MCF 10A (cell line): ENCODE measurements around the gene ITGA3. TPM values are rescaled to one million over a fixed set of nuclear protein-coding genes. Genes with fewer than 3 reads are reported as not detected.

ENCODE experiments used
- BruUV-seq: library from RNA; stranded (reverse); fragments of 400-500 nt; replicated peaks from 2 replicates; lab custom pipeline; 2021; lab: Mats Ljungman, UMichigan
- CTCF ChIA-PET: fragments of 300-600 bp; sonication (Branson Sonifier 250); formaldehyde crosslinking; extraction: SDS; loops from one replicate; lab custom pipeline; 2021; ENCODE audit warnings: antibody characterized with exemption, inconsistent platforms; lab: Yijun Ruan, JAX
- POLR2A ChIA-PET: fragments of 300-600, 350-650 bp; sonication (Branson Sonifier 250); formaldehyde crosslinking; extraction: SDS; loops from one replicate; lab custom pipeline; 2020; ENCODE audit warnings: antibody characterized with exemption, inconsistent platforms; lab: Yijun Ruan, JAX
- DNase-seq: peaks from one replicate; pipeline ENCODE4 v3.0.0-alpha.2; 2018; ENCODE audit not compliant: unreplicated experiment
- H3K27ac Mint-ChIP-seq: one replicate; pipeline ENCODE4 v1.8.0; 2022; ENCODE audit warnings: mild to moderate bottlenecking, low read depth, mixed read lengths; ENCODE audit not compliant: unreplicated experiment
- H3K27me3 Mint-ChIP-seq: one replicate; pipeline ENCODE4 v1.8.0; 2022; ENCODE audit warnings: mixed read lengths; ENCODE audit not compliant: insufficient read depth, unreplicated experiment
- H3K36me3 Mint-ChIP-seq: one replicate; pipeline ENCODE4 v1.8.0; 2022; ENCODE audit warnings: mild to moderate bottlenecking, moderate library complexity, mixed read lengths; ENCODE audit not compliant: insufficient read depth, unreplicated experiment
- H3K4me1 Mint-ChIP-seq: one replicate; pipeline ENCODE4 v1.8.0; 2022; ENCODE audit warnings: mixed read lengths; ENCODE audit not compliant: insufficient read depth, unreplicated experiment
- H3K4me3 Mint-ChIP-seq: one replicate; pipeline ENCODE4 v1.8.0; 2022; ENCODE audit warnings: mild to moderate bottlenecking, moderate library complexity, mixed read lengths; ENCODE audit not compliant: unreplicated experiment
- H3K9me3 Mint-ChIP-seq: one replicate; pipeline ENCODE4 v1.8.0; 2022; ENCODE audit warnings: mixed read lengths; ENCODE audit not compliant: unreplicated experiment
- intact Hi-C: fragments of 100-400 bp; cut with micrococcal nuclease; formaldehyde crosslinking; loops from 2 replicates; pipeline ENCODE4 v1.14.1; 2022
- total RNA-seq: library from RNA; stranded (reverse); gene quantifications from 2 replicates; pipeline ENCODE4 v1.2.3, GENCODE V29; 2022
- TF ChIP-seq, protein P1 (sequence below): fragments of 200-600 bp; IDR thresholded peaks from one replicate; pipeline ENCODE4 v1.8.0; 2022; ENCODE audit warnings: antibody characterized with exemption, mild to moderate bottlenecking; ENCODE audit not compliant: unreplicated experiment

The ITGA3 gene
- total RNA-seq, 1 experiment from 2014 or later = 588 TPM

- peaks cover 33% of the 10 kb centered on the region for H3K4me1 Mint-ChIP-seq
- H3K27me3 Mint-ChIP-seq = no peaks in the 10 kb centered on the region
These were observed 22.6 kb upstream of the ITGA3 start for GRCh38 chr17:50033316-50033715.

GRCh38 chr17:50034498-50035364 is 21.2 kb upstream of the ITGA3 start:
- Mint-ChIP-seq H3K27ac (no peak overlapping the region), H3K4me1 (peaks cover 27% of the 10 kb centered on the region), H3K4me3 (no peak overlapping the region), H3K36me3 (no peaks in the 10 kb centered on the region), H3K9me3 (no peaks in the 10 kb centered on the region), H3K27me3 (no peaks in the 10 kb centered on the region)
- TF ChIP-seq, protein P1, sequence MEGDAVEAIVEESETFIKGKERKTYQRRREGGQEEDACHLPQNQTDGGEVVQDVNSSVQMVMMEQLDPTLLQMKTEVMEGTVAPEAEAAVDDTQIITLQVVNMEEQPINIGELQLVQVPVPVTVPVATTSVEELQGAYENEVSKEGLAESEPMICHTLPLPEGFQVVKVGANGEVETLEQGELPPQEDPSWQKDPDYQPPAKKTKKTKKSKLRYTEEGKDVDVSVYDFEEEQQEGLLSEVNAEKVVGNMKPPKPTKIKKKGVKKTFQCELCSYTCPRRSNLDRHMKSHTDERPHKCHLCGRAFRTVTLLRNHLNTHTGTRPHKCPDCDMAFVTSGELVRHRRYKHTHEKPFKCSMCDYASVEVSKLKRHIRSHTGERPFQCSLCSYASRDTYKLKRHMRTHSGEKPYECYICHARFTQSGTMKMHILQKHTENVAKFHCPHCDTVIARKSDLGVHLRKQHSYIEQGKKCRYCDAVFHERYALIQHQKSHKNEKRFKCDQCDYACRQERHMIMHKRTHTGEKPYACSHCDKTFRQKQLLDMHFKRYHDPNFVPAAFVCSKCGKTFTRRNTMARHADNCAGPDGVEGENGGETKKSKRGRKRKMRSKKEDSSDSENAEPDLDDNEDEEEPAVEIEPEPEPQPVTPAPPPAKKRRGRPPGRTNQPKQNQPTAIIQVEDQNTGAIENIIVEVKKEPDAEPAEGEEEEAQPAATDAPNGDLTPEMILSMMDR = no peak
- ChIA-PET CTCF (interaction anchor here (0.7 kb wide), 2 partner anchors 45 to 167 kb away, joined by 3 read pairs; no protein-coding TSS in a partner anchor), POLR2A (interaction anchor here (0.9 to 15.8 kb wide), 3 partner anchors 12 to 28 kb away, joined by 3 to 329 read pairs (median 4); partner anchors contain the start of gene ITGA3)
- DNase-seq = no peak
- intact Hi-C loops = no loop called here
- no TSS peak for BruUV-seq

More at GRCh38 chr17:50033316-50033715, 22.6 kb upstream of the ITGA3 start:
- H3K36me3 Mint-ChIP-seq = no peaks in the 10 kb centered on the region
- DNase-seq = no peak
- POLR2A ChIA-PET = interaction anchor here (0.6 to 15.8 kb wide), 3 partner anchors 22 to 1118 kb away, joined by 3 to 329 read pairs (median 4); partner anchors contain the start of gene ITGA3
- TF ChIP-seq, protein P1 = no peak
- CTCF ChIA-PET = no interaction called here
- H3K9me3 Mint-ChIP-seq = no peaks in the 10 kb centered on the region
- H3K4me3 Mint-ChIP-seq = no peak overlapping the region
- BruUV-seq = no TSS peak
- intact Hi-C loops = no loop called here
- no peak overlapping the region for H3K27ac Mint-ChIP-seq

DNA sequence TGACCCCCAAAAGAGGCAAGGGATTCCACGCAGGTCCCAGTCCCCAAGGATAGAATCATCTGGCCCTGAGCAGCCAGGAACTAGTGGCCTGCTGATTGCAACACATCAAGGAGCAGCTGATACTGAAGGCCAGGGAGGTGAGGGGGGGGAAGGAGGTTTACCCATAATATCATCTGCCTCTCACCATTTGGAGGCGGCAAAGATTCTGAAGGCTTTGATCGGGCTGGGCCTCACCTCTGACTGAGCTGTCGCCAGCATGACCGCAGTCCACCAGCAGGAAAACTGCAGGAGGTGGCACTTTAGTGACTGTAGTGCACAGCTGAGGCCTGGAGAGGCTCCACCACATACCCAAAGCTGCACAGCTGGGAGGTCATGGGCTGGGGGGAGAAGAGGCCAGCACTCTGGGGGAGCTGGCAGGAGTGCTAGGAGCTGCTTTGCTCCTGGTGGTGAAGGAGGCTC is 20.5 kb upstream of the ITGA3 start:
- TF ChIP-seq, protein P1 = no peak
- no TSS peak for BruUV-seq
- Mint-ChIP-seq H3K27me3 (no peaks in the 10 kb centered on the region), H3K4me1 (peaks cover 27% of the 10 kb centered on the region), H3K36me3 (no peaks in the 10 kb centered on the region), H3K4me3 (no peak overlapping the region), H3K27ac (no peak overlapping the region), H3K9me3 (no peaks in the 10 kb centered on the region)
- CTCF ChIA-PET = interaction anchor here (0.5 to 1.1 kb wide), 3 partner anchors 46 to 338 kb away, joined by 3 to 5 read pairs (median 4); no protein-coding TSS in a partner anchor
- intact Hi-C loops = no loop called here
- POLR2A ChIA-PET = interaction anchor here (1.0 to 15.8 kb wide), 3 partner anchors 12 to 30 kb away, joined by 3 to 329 read pairs (median 3); partner anchors contain the start of gene ITGA3
- DNase-seq = no peak

- Mint-ChIP-seq H3K27ac (no peak overlapping the region), H3K4me1 (peaks cover 27% of the 10 kb centered on the region), H3K27me3 (no peaks in the 10 kb centered on the region), H3K36me3 (no peaks in the 10 kb centered on the region), H3K9me3 (no peaks in the 10 kb centered on the region), H3K4me3 (no peak overlapping the region)
- ChIA-PET POLR2A (interaction anchor here (1.0 to 15.8 kb wide), 3 partner anchors 11 to 29 kb away, joined by 3 to 329 read pairs (median 3); partner anchors contain the start of gene ITGA3), CTCF (interaction anchor here (0.5 to 1.1 kb wide), 4 partner anchors 10 to 338 kb away, joined by 3 to 5 read pairs (median 4); no protein-coding TSS in a partner anchor)
- no TSS peak for BruUV-seq
- no peak for DNase-seq
- intact Hi-C loops = no loop called here
- TF ChIP-seq, protein P1 = no peak
These were observed 20.0 kb upstream of the ITGA3 start for GRCh38 chr17:50035945-50036344.
